ENCODE results near the gene HTT. TPM values are rescaled to one million over a fixed set of nuclear protein-coding genes. Genes with fewer than 3 reads are reported as not detected.

The HTT gene
- total RNA-seq, 2 donors from 2014 or later: 37.8 to 97.8 TPM

DNA sequence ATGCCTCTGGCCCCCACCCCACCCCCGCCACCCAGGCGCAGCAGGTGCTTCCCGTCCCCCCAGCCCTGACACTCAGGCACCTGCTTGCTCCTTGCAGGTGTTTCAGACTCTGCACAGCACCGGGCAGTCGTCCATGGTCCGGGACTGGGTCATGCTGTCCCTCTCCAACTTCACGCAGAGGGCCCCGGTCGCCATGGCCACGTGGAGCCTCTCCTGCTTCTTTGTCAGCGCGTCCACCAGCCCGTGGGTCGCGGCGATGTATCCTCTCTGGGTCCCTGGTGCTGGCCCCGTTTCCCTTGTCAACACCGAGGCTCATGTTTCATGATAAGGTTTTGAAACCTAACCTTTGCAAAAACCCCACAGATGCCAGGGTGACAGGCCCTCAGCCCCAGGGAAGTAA, 164.2 kb downstream of the HTT start:
- Histone ChIP-seq H3K9me3 (no peaks in the 10 kb centered on the region), H3K4me3 (no peak overlapping the region), H3K27ac (no peak overlapping the region), H3K36me3 (peaks cover 0 to 23% of the 10 kb centered on the region in 2 donors), H3K27me3 (replicated peaks; ENCODE audit: insufficient read depth) (no peaks in the 10 kb centered on the region), H3K4me1 (replicated peaks) (no peaks in the 10 kb centered on the region)
- no peak for TF ChIP-seq POLR2A (IDR thresholded peaks at IDR 0.05)
- TF ChIP-seq, protein P1, sequence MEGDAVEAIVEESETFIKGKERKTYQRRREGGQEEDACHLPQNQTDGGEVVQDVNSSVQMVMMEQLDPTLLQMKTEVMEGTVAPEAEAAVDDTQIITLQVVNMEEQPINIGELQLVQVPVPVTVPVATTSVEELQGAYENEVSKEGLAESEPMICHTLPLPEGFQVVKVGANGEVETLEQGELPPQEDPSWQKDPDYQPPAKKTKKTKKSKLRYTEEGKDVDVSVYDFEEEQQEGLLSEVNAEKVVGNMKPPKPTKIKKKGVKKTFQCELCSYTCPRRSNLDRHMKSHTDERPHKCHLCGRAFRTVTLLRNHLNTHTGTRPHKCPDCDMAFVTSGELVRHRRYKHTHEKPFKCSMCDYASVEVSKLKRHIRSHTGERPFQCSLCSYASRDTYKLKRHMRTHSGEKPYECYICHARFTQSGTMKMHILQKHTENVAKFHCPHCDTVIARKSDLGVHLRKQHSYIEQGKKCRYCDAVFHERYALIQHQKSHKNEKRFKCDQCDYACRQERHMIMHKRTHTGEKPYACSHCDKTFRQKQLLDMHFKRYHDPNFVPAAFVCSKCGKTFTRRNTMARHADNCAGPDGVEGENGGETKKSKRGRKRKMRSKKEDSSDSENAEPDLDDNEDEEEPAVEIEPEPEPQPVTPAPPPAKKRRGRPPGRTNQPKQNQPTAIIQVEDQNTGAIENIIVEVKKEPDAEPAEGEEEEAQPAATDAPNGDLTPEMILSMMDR (IDR thresholded peaks at IDR 0.05): no peak
- TF ChIP-seq POLR2AphosphoS5 (IDR thresholded peaks at IDR 0.05): no peak
- intact Hi-C loops (cut with DNase I): no loop called here
- WGBS: 83% methylated on average over 18 of the region's 18 CpGs
- no peak for DNase-seq (ENCODE audit: low spot score)

DNA sequence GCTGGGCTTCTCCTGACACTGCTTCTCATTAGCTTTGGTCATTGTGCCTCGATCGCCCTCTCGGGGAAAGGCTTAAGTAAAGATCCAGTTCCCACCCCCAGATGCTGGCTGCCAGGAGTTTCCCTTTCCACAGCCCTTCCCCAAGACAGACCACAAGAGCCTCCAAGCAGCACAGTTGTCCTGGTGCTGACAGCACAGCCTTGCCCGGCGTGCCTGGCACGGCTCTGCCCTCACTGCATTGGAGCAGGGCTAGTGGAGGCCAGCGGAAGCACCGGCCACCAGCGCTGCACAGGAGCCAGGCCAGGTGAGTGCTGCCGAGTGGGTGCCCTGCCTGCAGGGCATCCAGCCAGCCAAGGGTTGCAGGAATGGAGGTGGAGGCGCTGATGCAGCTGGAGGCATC, 164.8 kb downstream of the HTT start:
- no peak overlapping the region for H3K27ac ChIP-seq
- intact Hi-C loops (cut with DNase I): no loop called here
- no peak for DNase-seq (ENCODE audit: low spot score)
- no peaks in the 10 kb centered on the region for H3K4me1 ChIP-seq (replicated peaks)
- H3K4me3 ChIP-seq: no peak overlapping the region
- peaks cover 0 to 22% of the 10 kb centered on the region in 2 donors for H3K36me3 ChIP-seq
- TF ChIP-seq POLR2AphosphoS5 (IDR thresholded peaks at IDR 0.05) (no peak), POLR2A (IDR thresholded peaks at IDR 0.05) (no peak)
- TF ChIP-seq, protein P1 (IDR thresholded peaks at IDR 0.05): no peak
- 94% methylated on average over 10 of the region's 11 CpGs for WGBS
- H3K9me3 ChIP-seq: no peaks in the 10 kb centered on the region
- H3K27me3 ChIP-seq (replicated peaks; ENCODE audit: insufficient read depth): no peaks in the 10 kb centered on the region

DNA sequence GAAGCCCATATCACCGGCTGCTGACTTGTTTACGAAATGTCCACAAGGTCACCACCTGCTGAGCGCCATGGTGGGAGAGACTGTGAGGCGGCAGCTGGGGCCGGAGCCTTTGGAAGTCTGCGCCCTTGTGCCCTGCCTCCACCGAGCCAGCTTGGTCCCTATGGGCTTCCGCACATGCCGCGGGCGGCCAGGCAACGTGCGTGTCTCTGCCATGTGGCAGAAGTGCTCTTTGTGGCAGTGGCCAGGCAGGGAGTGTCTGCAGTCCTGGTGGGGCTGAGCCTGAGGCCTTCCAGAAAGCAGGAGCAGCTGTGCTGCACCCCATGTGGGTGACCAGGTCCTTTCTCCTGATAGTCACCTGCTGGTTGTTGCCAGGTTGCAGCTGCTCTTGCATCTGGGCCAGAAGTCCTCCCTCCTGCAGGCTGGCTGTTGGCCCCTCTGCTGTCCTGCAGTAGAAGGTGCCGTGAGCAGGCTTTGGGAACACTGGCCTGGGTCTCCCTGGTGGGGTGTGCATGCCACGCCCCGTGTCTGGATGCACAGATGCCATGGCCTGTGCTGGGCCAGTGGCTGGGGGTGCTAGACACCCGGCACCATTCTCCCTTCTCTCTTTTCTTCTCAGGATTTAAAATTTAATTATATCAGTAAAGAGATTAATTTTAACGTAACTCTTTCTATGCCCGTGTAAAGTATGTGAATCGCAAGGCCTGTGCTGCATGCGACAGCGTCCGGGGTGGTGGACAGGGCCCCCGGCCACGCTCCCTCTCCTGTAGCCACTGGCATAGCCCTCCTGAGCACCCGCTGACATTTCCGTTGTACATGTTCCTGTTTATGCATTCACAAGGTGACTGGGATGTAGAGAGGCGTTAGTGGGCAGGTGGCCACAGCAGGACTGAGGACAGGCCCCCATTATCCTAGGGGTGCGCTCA, 165.8 kb downstream of the HTT start:
- Histone ChIP-seq H3K36me3 (peaks cover 0 to 22% of the 10 kb centered on the region in 2 donors), H3K27ac (no peak overlapping the region), H3K9me3 (no peaks in the 10 kb centered on the region), H3K4me1 (replicated peaks) (no peaks in the 10 kb centered on the region), H3K4me3 (no peak overlapping the region), H3K27me3 (replicated peaks; ENCODE audit: insufficient read depth) (no peaks in the 10 kb centered on the region)
- 90% methylated on average over 28 of the region's 29 CpGs for WGBS
- DNase-seq (ENCODE audit: low spot score): no peak
- no peak for TF ChIP-seq POLR2AphosphoS5 (IDR thresholded peaks at IDR 0.05)
- no peak for TF ChIP-seq POLR2A (IDR thresholded peaks at IDR 0.05)
- TF ChIP-seq, protein P1 (IDR thresholded peaks at IDR 0.05): no peak
- intact Hi-C loops (cut with DNase I): no loop called here

DNA sequence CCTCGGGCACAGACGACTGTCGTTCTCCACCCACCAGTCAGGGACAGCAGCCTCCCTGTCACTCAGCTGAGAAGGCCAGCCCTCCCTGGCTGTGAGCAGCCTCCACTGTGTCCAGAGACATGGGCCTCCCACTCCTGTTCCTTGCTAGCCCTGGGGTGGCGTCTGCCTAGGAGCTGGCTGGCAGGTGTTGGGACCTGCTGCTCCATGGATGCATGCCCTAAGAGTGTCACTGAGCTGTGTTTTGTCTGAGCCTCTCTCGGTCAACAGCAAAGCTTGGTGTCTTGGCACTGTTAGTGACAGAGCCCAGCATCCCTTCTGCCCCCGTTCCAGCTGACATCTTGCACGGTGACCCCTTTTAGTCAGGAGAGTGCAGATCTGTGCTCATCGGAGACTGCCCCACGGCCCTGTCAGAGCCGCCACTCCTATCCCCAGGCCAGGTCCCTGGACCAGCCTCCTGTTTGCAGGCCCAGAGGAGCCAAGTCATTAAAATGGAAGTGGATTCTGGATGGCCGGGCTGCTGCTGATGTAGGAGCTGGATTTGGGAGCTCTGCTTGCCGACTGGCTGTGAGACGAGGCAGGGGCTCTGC, 166.5 kb downstream of the HTT start:
- intact Hi-C loops (cut with DNase I): no loop called here
- peaks cover 0 to 21% of the 10 kb centered on the region in 2 donors for H3K36me3 ChIP-seq
- no peak overlapping the region for H3K4me3 ChIP-seq
- no peak for TF ChIP-seq POLR2A (IDR thresholded peaks at IDR 0.05)
- TF ChIP-seq, protein P1 (IDR thresholded peaks at IDR 0.05): no peak
- TF ChIP-seq POLR2AphosphoS5 (IDR thresholded peaks at IDR 0.05): no peak
- no peaks in the 10 kb centered on the region for H3K9me3 ChIP-seq
- H3K4me1 ChIP-seq (replicated peaks): no peaks in the 10 kb centered on the region
- DNase-seq (ENCODE audit: low spot score): no peak
- 70% methylated on average over 13 of the region's 13 CpGs for WGBS
- no peaks in the 10 kb centered on the region for H3K27me3 ChIP-seq (replicated peaks; ENCODE audit: insufficient read depth)
- H3K27ac ChIP-seq: no peak overlapping the region
